Vagina (tissue), 2 donors: ENCODE data around the gene HM13. TPM values are rescaled to one million over a fixed set of nuclear protein-coding genes. Genes with fewer than 3 reads are reported as not detected.
"Not testable (repeated sequence)": the region's sequence is repeated elsewhere in the genome, so short reads cannot be mapped to it uniquely, and the experiment has no call there.

Experiments used
- DNase-seq, 2 donors: peaks; one replicate each; pipeline ENCODE4 v3.0.0-alpha.2; 2017; ENCODE audit errors: extremely low spot score in 2 of 2
- H3K27ac ChIP-seq: fragments of 200-600 bp; sonication (generic); one replicate; pipeline ENCODE4 v1.5.1; 2019
- H3K27me3 ChIP-seq: fragments of 200-600 bp; sonication (generic); one replicate; pipeline ENCODE4 v1.5.1; 2019
- H3K36me3 ChIP-seq, 2 donors: fragments of 200-600 bp; sonication (generic); one replicate each; pipeline ENCODE4 v1.5.1; 2017 to 2019
- H3K4me1 ChIP-seq: fragments of 200-600 bp; sonication (generic); one replicate; pipeline ENCODE4 v1.5.1; 2019
- H3K4me3 ChIP-seq, 2 donors: fragments of 200-600 bp; sonication (generic); 1 replicate in 1 of 2; 2 replicates in 1 of 2; pipeline ENCODE4 v1.5.1; 2016 to 2019
- H3K9me3 ChIP-seq: fragments of 200-600 bp; sonication (generic); one replicate; pipeline ENCODE4 v1.5.1; 2019
- CTCF ChIP-seq, 3 experiments: fragments of 450-650 bp in 2 of 3; fragments of 200-600 bp in 1 of 3; sonication (generic) in 1 of 3; IDR thresholded peaks; one replicate each; pipeline ENCODE4 v1.5.1; 2017 to 2019; ENCODE audit warnings: antibody characterized with exemption in 3 of 3, mild to moderate bottlenecking in 2 of 3, moderate library complexity in 2 of 3
- POLR2A ChIP-seq, 2 donors: fragments of 450-650 bp; IDR thresholded peaks; one replicate each; pipeline ENCODE4 v1.6.1; 2017; ENCODE audit warnings: antibody characterized with exemption in 2 of 2, mild to moderate bottlenecking in 2 of 2, moderate library complexity in 2 of 2
- POLR2AphosphoS5 ChIP-seq, 2 donors: sonication (generic); formaldehyde crosslinking; IDR thresholded peaks; one replicate each; pipeline ENCODE4 v1.9.0; 2017; ENCODE audit warnings: antibody characterized with exemption in 2 of 2, mild to moderate bottlenecking in 2 of 2, low read depth in 1 of 2; ENCODE audit not compliant: insufficient read depth in 1 of 2
- intact Hi-C: fragments of 100-400 bp; cut with DNase I; formaldehyde crosslinking; loops from one replicate; pipeline ENCODE4 v1.15.1; 2023
- total RNA-seq: library from RNA; depleted of rRNA; stranded (reverse); fragments of >200 nt; gene quantifications from one replicate; pipeline ENCODE4 v1.2.3, GENCODE V29; 2016

Gene HM13
- total RNA-seq, 1 donor from 2014 or later, result 77.8 TPM

GRCh38 chr20:31515775-31516107, 1.5 kb downstream of the HM13 start:
- DNase-seq, result no peak

GRCh38 chr20:31516166-31516565, 1.9 kb downstream of the HM13 start:
- Histone ChIP-seq H3K4me1 (peaks cover 54% of the 10 kb centered on the region), H3K36me3 (no peaks in the 10 kb centered on the region), H3K4me3 (peak overlapping the region; percentile 86 to 87), H3K27ac (peak overlapping the region; percentile 72), H3K9me3 (no peaks in the 10 kb centered on the region), H3K27me3 (no peaks in the 10 kb centered on the region)
- no peak for DNase-seq
- intact Hi-C loops, result no loop called here
- TF ChIP-seq POLR2AphosphoS5 (IDR thresholded peaks at IDR 0.05; ENCODE audit: insufficient read depth in 1 of 2, low read depth in 1 of 2) (no peak), CTCF (IDR thresholded peaks at IDR 0.05) (no peak), POLR2A (IDR thresholded peaks at IDR 0.05) (no peak)

More at GRCh38 chr20:31515775-31516107, 1.5 kb downstream of the HM13 start:
- Histone ChIP-seq H3K9me3 (no peaks in the 10 kb centered on the region), H3K27me3 (no peaks in the 10 kb centered on the region), H3K27ac (peak overlapping the region; percentile 72), H3K36me3 (no peaks in the 10 kb centered on the region), H3K4me3 (peak overlapping the region; percentile 86 to 87), H3K4me1 (peaks cover 49% of the 10 kb centered on the region)
- no peak for TF ChIP-seq CTCF (IDR thresholded peaks at IDR 0.05)
- no peak for TF ChIP-seq POLR2A (IDR thresholded peaks at IDR 0.05)
- no peak for TF ChIP-seq POLR2AphosphoS5 (IDR thresholded peaks at IDR 0.05; ENCODE audit: insufficient read depth in 1 of 2, low read depth in 1 of 2)
- intact Hi-C loops, result no loop called here

GRCh38 chr20:31516651-31517050, 2.4 kb downstream of the HM13 start:
- TF ChIP-seq CTCF (IDR thresholded peaks at IDR 0.05), result no peak
- no peak for TF ChIP-seq POLR2AphosphoS5 (IDR thresholded peaks at IDR 0.05; ENCODE audit: insufficient read depth in 1 of 2, low read depth in 1 of 2)
- no peak for TF ChIP-seq POLR2A (IDR thresholded peaks at IDR 0.05)
- H3K27ac ChIP-seq, result peak overlapping the region; percentile 14
- no peaks in the 10 kb centered on the region for H3K36me3 ChIP-seq
- H3K27me3 ChIP-seq, result no peaks in the 10 kb centered on the region
- intact Hi-C loops, result no loop called here
- H3K9me3 ChIP-seq, result no peaks in the 10 kb centered on the region
- DNase-seq, result no peak
- no peak overlapping the region for H3K4me3 ChIP-seq
- H3K4me1 ChIP-seq, result peaks cover 56% of the 10 kb centered on the region

- no peak for DNase-seq
- Histone ChIP-seq H3K4me3 (peak overlapping the region in 1 of 2 donors; percentile 1), H3K27me3 (no peaks in the 10 kb centered on the region), H3K27ac (peak overlapping the region; percentile 14), H3K9me3 (no peaks in the 10 kb centered on the region), H3K36me3 (no peaks in the 10 kb centered on the region), H3K4me1 (peaks cover 63% of the 10 kb centered on the region)
- no peak for TF ChIP-seq POLR2A (IDR thresholded peaks at IDR 0.05)
- no peak for TF ChIP-seq POLR2AphosphoS5 (IDR thresholded peaks at IDR 0.05; ENCODE audit: insufficient read depth in 1 of 2, low read depth in 1 of 2)
- TF ChIP-seq CTCF (IDR thresholded peaks at IDR 0.05), result no peak
- intact Hi-C loops, result no loop called here
Observed at GRCh38 chr20:31517373-31517772, 3.1 kb downstream of the HM13 start.

GRCh38 chr20:31521267-31521666, 7.0 kb downstream of the HM13 start:
- H3K36me3 ChIP-seq, H3K27ac ChIP-seq, H3K27me3 ChIP-seq, DNase-seq, intact Hi-C loops, H3K4me3 ChIP-seq, H3K9me3 ChIP-seq: not testable (repeated sequence)
- peaks cover 64% of the 10 kb centered on the region for H3K4me1 ChIP-seq

- H3K9me3 ChIP-seq, result no peaks in the 10 kb centered on the region
- H3K4me3 ChIP-seq, result no peak overlapping the region
- no peaks in the 10 kb centered on the region for H3K27me3 ChIP-seq
- intact Hi-C loops, result no loop called here
- H3K36me3 ChIP-seq, result peaks cover under 1 to 6% of the 10 kb centered on the region in 2 donors
- peaks cover 50% of the 10 kb centered on the region for H3K4me1 ChIP-seq
- no peak overlapping the region for H3K27ac ChIP-seq
- DNase-seq, result no peak
- TF ChIP-seq POLR2A (IDR thresholded peaks at IDR 0.05) (no peak), CTCF (IDR thresholded peaks at IDR 0.05) (no peak), POLR2AphosphoS5 (IDR thresholded peaks at IDR 0.05; ENCODE audit: insufficient read depth in 1 of 2, low read depth in 1 of 2) (no peak)
Observed at GRCh38 chr20:31522731-31523130, 8.5 kb downstream of the HM13 start.
